ENCODE data around the gene SPNS2. TPM values are rescaled to one million over a fixed set of nuclear protein-coding genes. Genes with fewer than 3 reads are reported as not detected.

SPNS2 gene
- total RNA-seq, 4 donors from 2014 or later, result 25.1 to 76.3 (median 49.6) TPM

GRCh38 chr17:4508207-4508606, 9.5 kb downstream of the SPNS2 start:
- H3K27me3 ChIP-seq, result peaks cover 6% of the 10 kb centered on the region
- H3K27ac ChIP-seq, result no peak overlapping the region
- no peaks in the 10 kb centered on the region for H3K9me3 ChIP-seq
- no peaks in the 10 kb centered on the region for H3K36me3 ChIP-seq
- TF ChIP-seq POLR2A (IDR thresholded peaks at IDR 0.05), result no peak
- TF ChIP-seq, protein P1, sequence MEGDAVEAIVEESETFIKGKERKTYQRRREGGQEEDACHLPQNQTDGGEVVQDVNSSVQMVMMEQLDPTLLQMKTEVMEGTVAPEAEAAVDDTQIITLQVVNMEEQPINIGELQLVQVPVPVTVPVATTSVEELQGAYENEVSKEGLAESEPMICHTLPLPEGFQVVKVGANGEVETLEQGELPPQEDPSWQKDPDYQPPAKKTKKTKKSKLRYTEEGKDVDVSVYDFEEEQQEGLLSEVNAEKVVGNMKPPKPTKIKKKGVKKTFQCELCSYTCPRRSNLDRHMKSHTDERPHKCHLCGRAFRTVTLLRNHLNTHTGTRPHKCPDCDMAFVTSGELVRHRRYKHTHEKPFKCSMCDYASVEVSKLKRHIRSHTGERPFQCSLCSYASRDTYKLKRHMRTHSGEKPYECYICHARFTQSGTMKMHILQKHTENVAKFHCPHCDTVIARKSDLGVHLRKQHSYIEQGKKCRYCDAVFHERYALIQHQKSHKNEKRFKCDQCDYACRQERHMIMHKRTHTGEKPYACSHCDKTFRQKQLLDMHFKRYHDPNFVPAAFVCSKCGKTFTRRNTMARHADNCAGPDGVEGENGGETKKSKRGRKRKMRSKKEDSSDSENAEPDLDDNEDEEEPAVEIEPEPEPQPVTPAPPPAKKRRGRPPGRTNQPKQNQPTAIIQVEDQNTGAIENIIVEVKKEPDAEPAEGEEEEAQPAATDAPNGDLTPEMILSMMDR (IDR thresholded peaks at IDR 0.05), result no peak
- TF ChIP-seq EP300 (IDR thresholded peaks at IDR 0.05), result no peak
- TF ChIP-seq POLR2AphosphoS5 (IDR thresholded peaks at IDR 0.05), result no peak
- 82% methylated on average over 1 of the region's 3 CpGs for WGBS
- DNase-seq (ENCODE audit: low spot score in 2 of 2), result no peak
- no peak overlapping the region for H3K4me3 ChIP-seq
- peaks cover 26% of the 10 kb centered on the region for H3K4me1 ChIP-seq

GRCh38 chr17:4509401-4509800, 10.7 kb downstream of the SPNS2 start:
- Histone ChIP-seq H3K9me3 (no peaks in the 10 kb centered on the region), H3K27ac (peak overlapping the region; percentile 57), H3K27me3 (peaks cover 2% of the 10 kb centered on the region), H3K4me3 (no peak overlapping the region), H3K4me1 (peaks cover 38% of the 10 kb centered on the region), H3K36me3 (no peaks in the 10 kb centered on the region)
- DNase-seq (ENCODE audit: low spot score in 2 of 2), result no peak
- TF ChIP-seq EP300 (IDR thresholded peaks at IDR 0.05) (no peak), POLR2AphosphoS5 (IDR thresholded peaks at IDR 0.05) (no peak), POLR2A (IDR thresholded peaks at IDR 0.05) (no peak)
- TF ChIP-seq, protein P1 (IDR thresholded peaks at IDR 0.05), result no peak
- 81% methylated on average over 8 of the region's 8 CpGs for WGBS

GRCh38 chr17:4509923-4510617, 11.4 kb downstream of the SPNS2 start:
- H3K27ac ChIP-seq, result peak overlapping the region; percentile 57
- H3K9me3 ChIP-seq, result no peaks in the 10 kb centered on the region
- no peaks in the 10 kb centered on the region for H3K36me3 ChIP-seq
- H3K4me1 ChIP-seq, result peaks cover 45% of the 10 kb centered on the region
- no peak for TF ChIP-seq POLR2A (IDR thresholded peaks at IDR 0.05)
- no peak for TF ChIP-seq EP300 (IDR thresholded peaks at IDR 0.05)
- TF ChIP-seq, protein P1 (IDR thresholded peaks at IDR 0.05), result no peak
- TF ChIP-seq POLR2AphosphoS5 (IDR thresholded peaks at IDR 0.05), result no peak
- WGBS, result 69% methylated on average over 15 of the region's 21 CpGs
- H3K4me3 ChIP-seq, result no peak overlapping the region
- no peak for DNase-seq (ENCODE audit: low spot score in 2 of 2)
- H3K27me3 ChIP-seq, result no peaks in the 10 kb centered on the region

DNA sequence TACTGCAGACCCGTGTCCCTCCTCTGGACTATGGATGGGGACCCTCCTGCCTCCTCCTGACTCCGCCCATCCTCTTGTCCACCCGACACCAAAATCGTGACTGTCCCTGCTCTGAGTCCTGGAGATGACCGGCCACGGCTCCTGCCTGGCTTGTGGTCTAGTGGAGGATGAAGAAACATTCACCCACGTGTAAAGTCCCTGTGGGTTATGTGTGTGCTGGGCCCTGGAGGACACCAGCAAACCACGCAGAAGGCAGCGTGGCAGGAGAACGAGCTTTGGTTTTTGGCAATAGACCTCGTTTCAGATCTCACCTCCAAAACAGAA, 11.9 kb downstream of the SPNS2 start:
- H3K4me1 ChIP-seq, result peaks cover 50% of the 10 kb centered on the region
- TF ChIP-seq EP300 (IDR thresholded peaks at IDR 0.05) (no peak), POLR2A (IDR thresholded peaks at IDR 0.05) (no peak), POLR2AphosphoS5 (IDR thresholded peaks at IDR 0.05) (no peak)
- TF ChIP-seq, protein P1 (IDR thresholded peaks at IDR 0.05), result no peak
- no peak overlapping the region for H3K4me3 ChIP-seq
- DNase-seq (ENCODE audit: low spot score in 2 of 2), result no peak
- no peaks in the 10 kb centered on the region for H3K36me3 ChIP-seq
- no peaks in the 10 kb centered on the region for H3K27me3 ChIP-seq
- H3K27ac ChIP-seq, result no peak overlapping the region
- 76% methylated on average over 10 of the region's 11 CpGs for WGBS
- no peaks in the 10 kb centered on the region for H3K9me3 ChIP-seq

DNA sequence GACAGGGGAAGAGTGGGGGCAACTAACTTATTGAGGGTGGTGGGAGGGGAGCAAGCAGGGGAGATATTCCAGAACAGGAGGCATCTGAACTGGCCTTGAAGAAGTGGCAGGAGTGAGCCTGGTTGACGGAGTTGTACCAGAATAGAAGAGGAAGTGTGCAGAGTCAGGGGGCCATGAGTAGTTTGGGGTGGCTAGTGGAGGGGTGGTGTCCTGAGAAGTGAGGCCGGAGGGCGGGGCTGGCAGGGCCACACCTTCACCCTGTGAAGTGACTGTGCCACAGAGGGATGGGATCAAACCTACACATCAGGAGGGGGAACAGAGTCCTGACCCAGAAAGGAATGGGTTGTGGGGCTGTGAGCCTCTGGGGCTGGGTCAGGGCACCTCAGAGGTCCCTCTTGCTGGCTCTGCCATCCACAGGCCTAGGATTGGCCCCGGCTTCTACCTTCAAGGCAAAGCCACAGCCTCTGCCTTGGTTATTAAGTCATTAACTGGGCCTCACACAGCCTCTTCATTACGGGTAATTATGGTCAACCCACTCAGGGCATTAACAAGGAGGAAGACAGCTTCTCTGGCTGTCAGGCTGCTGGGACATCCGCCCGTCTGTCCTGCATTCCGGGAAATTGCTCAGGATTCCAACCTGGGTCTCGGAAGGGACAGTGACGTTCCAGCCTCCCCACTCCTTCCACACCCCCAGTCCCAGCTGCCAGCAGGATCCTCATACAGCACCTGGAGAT, 12.7 kb downstream of the SPNS2 start:
- Histone ChIP-seq H3K36me3 (no peaks in the 10 kb centered on the region), H3K27ac (no peak overlapping the region), H3K9me3 (no peaks in the 10 kb centered on the region), H3K4me1 (peaks cover 50% of the 10 kb centered on the region), H3K4me3 (no peak overlapping the region), H3K27me3 (no peaks in the 10 kb centered on the region)
- TF ChIP-seq POLR2A (IDR thresholded peaks at IDR 0.05) (no peak), POLR2AphosphoS5 (IDR thresholded peaks at IDR 0.05) (no peak), EP300 (IDR thresholded peaks at IDR 0.05) (no peak)
- TF ChIP-seq, protein P1 (IDR thresholded peaks at IDR 0.05), result no peak
- 72% methylated on average over 9 of the region's 10 CpGs for WGBS
- no peak for DNase-seq (ENCODE audit: low spot score in 2 of 2)
